Measurements from ENCODE around the gene MAN2A2. TPM values are rescaled to one million over a fixed set of nuclear protein-coding genes. Genes with fewer than 3 reads are reported as not detected.

MAN2A2 gene
- total RNA-seq, 2 experiments from 2014 or later: 91.2 to 98.1 TPM

- POLR2A ChIA-PET: interaction anchor here (0.6 kb wide), 1 partner anchor 43 kb away, joined by 4 read pairs; no protein-coding TSS in a partner anchor
- CTCF ChIA-PET: interaction anchor here (0.6 kb wide), 1 partner anchor 169 kb away, joined by 3 read pairs; no protein-coding TSS in a partner anchor
These were observed 21.7 kb upstream of the MAN2A2 start for GRCh38 chr15:90881181-90881977.

DNA sequence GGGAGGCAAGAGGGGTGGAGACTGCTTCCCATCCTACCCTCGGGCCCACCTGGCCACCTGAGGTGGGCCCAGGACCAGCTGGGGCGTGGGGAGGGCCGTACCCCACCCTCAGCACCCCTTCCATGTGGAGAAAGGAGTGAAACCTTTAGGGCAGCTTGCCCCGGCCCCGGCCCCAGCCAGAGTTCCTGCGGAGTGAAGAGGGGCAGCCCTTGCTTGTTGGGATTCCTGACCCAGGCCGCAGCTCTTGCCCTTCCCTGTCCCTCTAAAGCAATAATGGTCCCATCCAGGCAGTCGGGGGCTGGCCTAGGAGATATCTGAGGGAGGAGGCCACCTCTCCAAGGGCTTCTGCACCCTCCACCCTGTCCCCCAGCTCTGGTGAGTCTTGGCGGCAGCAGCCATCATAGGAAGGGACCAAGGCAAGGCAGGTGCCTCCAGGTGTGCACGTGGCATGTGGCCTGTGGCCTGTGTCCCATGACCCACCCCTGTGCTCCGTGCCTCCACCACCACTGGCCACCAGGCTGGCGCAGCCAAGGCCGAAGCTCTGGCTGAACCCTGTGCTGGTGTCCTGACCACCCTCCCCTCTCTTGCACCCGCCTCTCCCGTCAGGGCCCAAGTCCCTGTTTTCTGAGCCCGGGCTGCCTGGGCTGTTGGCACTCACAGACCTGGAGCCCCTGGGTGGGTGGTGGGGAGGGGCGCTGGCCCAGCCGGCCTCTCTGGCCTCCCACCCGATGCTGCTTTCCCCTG lies 21.0 kb upstream of the MAN2A2 start:
- POLR2A ChIA-PET: interaction anchor here (0.6 kb wide), 1 partner anchor 20 kb away, joined by 8 read pairs; no protein-coding TSS in a partner anchor
- CTCF ChIA-PET: interaction anchor here (0.6 kb wide), 1 partner anchor 170 kb away, joined by 3 read pairs; no protein-coding TSS in a partner anchor

DNA sequence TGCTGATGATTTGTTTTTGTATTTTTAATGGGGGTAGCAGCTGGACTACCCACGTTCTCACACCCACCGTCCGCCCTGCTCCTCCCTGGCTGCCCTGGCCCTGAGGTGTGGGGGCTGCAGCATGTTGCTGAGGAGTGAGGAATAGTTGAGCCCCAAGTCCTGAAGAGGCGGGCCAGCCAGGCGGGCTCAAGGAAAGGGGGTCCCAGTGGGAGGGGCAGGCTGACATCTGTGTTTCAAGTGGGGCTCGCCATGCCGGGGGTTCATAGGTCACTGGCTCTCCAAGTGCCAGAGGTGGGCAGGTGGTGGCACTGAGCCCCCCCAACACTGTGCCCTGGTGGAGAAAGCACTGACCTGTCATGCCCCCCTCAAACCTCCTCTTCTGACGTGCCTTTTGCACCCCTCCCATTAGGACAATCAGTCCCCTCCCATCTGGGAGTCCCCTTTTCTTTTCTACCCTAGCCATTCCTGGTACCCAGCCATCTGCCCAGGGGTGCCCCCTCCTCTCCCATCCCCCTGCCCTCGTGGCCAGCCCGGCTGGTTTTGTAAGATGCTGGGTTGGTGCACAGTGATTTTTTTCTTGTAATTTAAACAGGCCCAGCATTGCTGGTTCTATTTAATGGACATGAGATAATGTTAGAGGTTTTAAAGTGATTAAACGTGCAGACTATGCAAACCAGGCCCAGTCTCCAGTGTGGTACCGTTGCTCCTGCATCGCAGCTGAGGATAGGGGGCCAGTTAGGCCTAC lies 20.1 kb upstream of the MAN2A2 start:
- ChIA-PET CTCF (no interaction called here), POLR2A (interaction anchor here (0.6 kb wide), 1 partner anchor 21 kb away, joined by 8 read pairs; no protein-coding TSS in a partner anchor)

DNA sequence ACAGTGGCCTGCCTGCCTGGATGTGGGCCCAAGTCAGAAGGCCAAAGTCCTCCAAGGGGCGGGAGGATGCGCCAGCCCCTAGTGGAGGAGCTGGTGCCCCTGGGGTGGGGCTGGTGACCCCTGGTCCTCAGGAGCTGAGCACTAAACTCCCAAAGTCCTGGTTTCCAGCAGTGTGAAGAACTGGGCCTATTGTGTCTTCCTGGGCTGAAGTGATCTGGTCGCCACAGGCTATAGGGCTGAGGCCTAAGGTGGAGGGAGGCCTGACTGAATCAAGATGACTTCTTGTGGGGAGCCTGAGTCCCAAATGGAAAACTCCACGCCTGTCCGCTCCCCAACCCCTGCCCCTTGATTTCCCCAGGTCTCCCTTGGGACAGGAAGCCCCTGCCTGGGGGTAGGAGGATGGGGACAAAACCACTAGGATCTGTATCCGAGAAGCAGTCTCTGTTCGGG lies 19.6 kb upstream of the MAN2A2 start:
- CTCF ChIA-PET: interaction anchor here (1.2 kb wide), 1 partner anchor 236 kb away, joined by 7 read pairs; no protein-coding TSS in a partner anchor
- POLR2A ChIA-PET: no interaction called here

GRCh38 chr15:90883976-90884718 lies 19.0 kb upstream of the MAN2A2 start, which contains the start of gene FES:
Gene FES (plus strand): TSS chr15:90884504. CDS start chr15:90885046, 542 bp downstream.
- POLR2A ChIA-PET: interaction anchor here (0.9 to 1.2 kb wide), 2 partner anchors 14 to 16 kb away, joined by 3 read pairs; partner anchors contain the start of gene FURIN
- CTCF ChIA-PET: interaction anchor here (1.2 to 2.7 kb wide), 4 partner anchors 11 to 236 kb away, joined by 7 to 17 read pairs (median 12); no protein-coding TSS in a partner anchor

GRCh38 chr15:90884719-90885431 lies 18.2 kb upstream of the MAN2A2 start:
- POLR2A ChIA-PET: interaction anchor here (0.5 to 1.3 kb wide), 5 partner anchors 9 to 173 kb away, joined by 3 to 8 read pairs (median 4); partner anchors contain the start of genes BLM and FURIN
- CTCF ChIA-PET: interaction anchor here (0.6 to 2.7 kb wide), 21 partner anchors 11 to 435 kb away, joined by 3 to 17 read pairs (median 7); partner anchors contain the start of genes HDDC3, MAN2A2 and UNC45A

DNA sequence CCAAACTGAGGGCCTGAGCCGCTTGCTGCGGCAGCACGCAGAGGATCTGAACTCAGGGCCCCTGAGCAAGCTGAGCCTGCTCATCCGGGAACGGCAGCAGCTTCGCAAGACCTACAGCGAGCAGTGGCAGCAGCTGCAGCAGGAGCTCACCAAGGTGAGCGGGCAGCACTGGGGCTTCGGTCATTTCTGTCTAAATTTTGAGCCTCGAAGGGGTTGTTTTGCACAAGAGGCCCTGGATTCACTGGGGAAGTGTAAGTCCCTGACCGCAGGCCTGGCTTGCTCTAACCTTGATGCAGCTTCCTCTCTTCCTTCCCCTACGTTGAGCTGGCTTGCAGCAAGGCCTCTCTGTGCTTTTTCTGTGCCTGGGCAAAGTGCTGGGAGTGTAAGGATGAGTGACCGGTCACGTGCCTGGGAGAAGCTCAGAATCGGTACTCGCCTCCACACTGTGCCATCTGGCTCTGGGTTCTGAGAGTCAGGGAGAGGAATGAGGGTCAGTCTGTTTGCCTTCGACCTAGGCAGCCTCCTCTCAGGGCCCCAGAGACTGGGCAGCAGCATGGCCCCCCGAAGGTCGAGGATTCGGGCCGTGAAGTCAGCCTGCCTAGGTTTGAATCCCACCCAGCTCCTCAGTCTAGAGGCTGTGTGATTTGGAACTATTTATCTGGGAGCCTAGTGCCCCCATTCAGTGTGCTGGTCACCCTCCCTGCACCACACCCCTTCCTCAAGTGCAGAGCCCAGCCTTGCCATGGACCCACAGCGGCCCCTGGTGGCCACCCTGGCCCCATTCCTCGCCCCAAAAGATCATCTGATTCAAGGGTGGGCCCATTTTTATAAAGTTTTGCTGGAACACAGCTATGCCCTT lies 17.4 kb upstream of the MAN2A2 start:
- CTCF ChIA-PET: interaction anchor here (0.6 to 2.7 kb wide), 35 partner anchors 10 to 436 kb away, joined by 3 to 17 read pairs (median 4); partner anchors contain the start of genes HDDC3, MAN2A2 and UNC45A
- POLR2A ChIA-PET: interaction anchor here (0.5 to 1.3 kb wide), 9 partner anchors 10 to 203 kb away, joined by 3 to 8 read pairs (median 3); partner anchors contain the start of genes BLM, FURIN and HDDC3

DNA sequence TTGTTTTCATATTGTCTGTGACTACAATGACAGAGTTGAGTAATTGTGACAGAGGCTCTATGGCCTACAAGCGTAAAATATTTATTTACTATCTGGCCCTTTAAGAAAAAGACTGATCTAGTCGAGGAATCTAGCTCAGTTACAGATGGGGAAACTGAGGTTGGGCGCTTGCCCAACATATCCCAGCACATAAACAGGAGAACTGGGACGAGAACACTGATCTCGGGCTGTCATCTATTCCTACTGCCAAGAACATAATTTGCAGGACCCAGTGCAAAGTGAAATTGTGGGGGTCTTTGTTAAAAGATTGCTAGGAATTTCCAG lies 16.8 kb upstream of the MAN2A2 start:
- POLR2A ChIA-PET: interaction anchor here (0.8 to 1.3 kb wide), 5 partner anchors 10 to 169 kb away, joined by 3 to 4 read pairs (median 3); partner anchors contain the start of genes BLM and HDDC3
- CTCF ChIA-PET: interaction anchor here (0.6 to 2.7 kb wide), 33 partner anchors 9 to 281 kb away, joined by 3 to 17 read pairs (median 4); partner anchors contain the start of genes HDDC3, MAN2A2 and UNC45A

- ChIA-PET POLR2A (no interaction called here), CTCF (interaction anchor here (0.5 to 2.7 kb wide), 13 partner anchors 8 to 239 kb away, joined by 3 to 16 read pairs (median 6); partner anchors contain the start of genes BLM and MAN2A2)
These were observed 16.0 kb upstream of the MAN2A2 start for GRCh38 chr15:90887037-90887481.

DNA sequence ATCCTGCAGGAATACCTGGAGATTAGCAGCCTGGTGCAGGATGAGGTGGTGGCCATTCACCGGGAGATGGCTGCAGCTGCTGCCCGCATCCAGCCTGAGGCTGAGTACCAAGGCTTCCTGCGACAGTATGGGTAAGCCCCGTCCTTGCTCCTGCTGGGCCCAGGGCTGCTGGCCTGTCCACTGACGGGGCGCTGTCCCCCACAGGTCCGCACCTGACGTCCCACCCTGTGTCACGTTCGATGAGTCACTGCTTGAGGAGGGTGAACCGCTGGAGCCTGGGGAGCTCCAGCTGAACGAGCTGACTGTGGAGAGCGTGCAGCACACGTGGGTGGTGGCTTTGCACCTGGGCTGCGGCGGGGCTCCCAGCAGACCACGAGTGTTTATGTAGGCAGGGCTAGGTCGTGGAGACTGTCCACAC lies 13.8 kb upstream of the MAN2A2 start:
- CTCF ChIA-PET: interaction anchor here (0.8 to 2.2 kb wide), 4 partner anchors 12 to 241 kb away, joined by 3 to 5 read pairs (median 4); partner anchors contain the start of gene MAN2A2
- POLR2A ChIA-PET: interaction anchor here (0.6 to 0.8 kb wide), 4 partner anchors 13 to 240 kb away, joined by 3 to 14 read pairs (median 3); partner anchors contain the start of genes HDDC3 and MAN2A2

DNA sequence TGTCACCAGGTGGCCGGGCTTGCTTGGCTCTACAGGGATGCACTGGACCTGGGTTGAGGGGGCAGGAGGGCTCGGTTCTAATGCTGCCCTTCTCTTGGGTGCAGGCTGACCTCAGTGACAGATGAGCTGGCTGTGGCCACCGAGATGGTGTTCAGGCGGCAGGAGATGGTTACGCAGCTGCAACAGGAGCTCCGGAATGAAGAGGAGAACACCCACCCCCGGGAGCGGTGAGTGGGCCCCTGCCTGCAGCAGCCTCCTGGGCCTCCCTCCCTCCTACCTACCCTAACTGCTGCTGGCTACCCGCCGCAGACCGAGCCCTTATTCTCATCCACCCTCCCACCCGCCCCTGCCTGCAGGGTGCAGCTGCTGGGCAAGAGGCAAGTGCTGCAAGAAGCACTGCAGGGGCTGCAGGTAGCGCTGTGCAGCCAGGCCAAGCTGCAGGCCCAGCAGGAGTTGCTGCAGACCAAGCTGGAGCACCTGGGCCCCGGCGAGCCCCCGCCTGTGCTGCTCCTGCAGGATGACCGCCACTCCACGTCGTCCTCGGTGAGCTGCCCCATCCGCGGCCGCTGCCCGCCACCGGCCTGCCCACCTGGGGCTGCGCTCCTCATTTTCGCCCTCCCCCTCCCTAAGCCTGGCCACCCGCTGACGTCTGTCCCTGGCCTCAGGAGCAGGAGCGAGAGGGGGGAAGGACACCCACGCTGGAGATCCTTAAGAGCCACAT lies 13.2 kb upstream of the MAN2A2 start:
- POLR2A ChIA-PET: interaction anchor here (0.7 to 0.8 kb wide), 2 partner anchors 13 to 48 kb away, joined by 3 read pairs; partner anchors contain the start of gene MAN2A2

GRCh38 chr15:90890839-90891238 lies 12.3 kb upstream of the MAN2A2 start:
- ChIA-PET POLR2A (no interaction called here), CTCF (interaction anchor here (1.4 to 2.2 kb wide), 2 partner anchors 10 to 43 kb away, joined by 5 to 6 read pairs; no protein-coding TSS in a partner anchor)

More for the DNA sequence above, 13.2 kb upstream of the MAN2A2 start:
- CTCF ChIA-PET: interaction anchor here (1.4 to 2.2 kb wide), 4 partner anchors 11 to 44 kb away, joined by 3 to 6 read pairs (median 4); partner anchors contain the start of gene MAN2A2

GRCh38 chr15:90891346-90891949 lies 11.7 kb upstream of the MAN2A2 start:
- CTCF ChIA-PET: no interaction called here
- POLR2A ChIA-PET: no interaction called here

- POLR2A ChIA-PET: no interaction called here
- CTCF ChIA-PET: no interaction called here
These were observed 11.1 kb upstream of the MAN2A2 start for GRCh38 chr15:90892023-90892422.

Data from activated CD8-positive, alpha-beta memory T cell treated with anti-CD3 and anti-CD28 coated beads for 36 hours (primary cell).